GM23338 (cell line): Measurements from ENCODE around the gene NCOA6. TPM values are rescaled to one million over a fixed set of nuclear protein-coding genes. Genes with fewer than 3 reads are reported as not detected.
A peak's percentile ranks its signal among the peaks of the same experiment; 100 is the strongest.

Source experiments
- ATAC-seq: fragments of 200-7000 bp; cut with Tn5 transposase; 3 replicates; pipeline ENCODE4 v1.9.1; 2020
- DNase-seq: peaks from one replicate; pipeline ENCODE4 v3.0.0-alpha.2; 2015; ENCODE audit warnings: low spot score
- H2AFZ ChIP-seq: fragments of 200-600 bp; sonication (generic); 2 replicates; pipeline ENCODE4 v1.8.0; 2016; ENCODE audit warnings: antibody characterized with exemption, mild to moderate bottlenecking, moderate library complexity
- H3F3A ChIP-seq: fragments of 200-600 bp; sonication (generic); replicated peaks from 2 replicates; pipeline ENCODE4 v1.8.0; 2017; ENCODE audit warnings: antibody characterized with exemption, mixed run types, low read depth
- H3K27ac ChIP-seq: fragments of 200-600 bp; sonication (generic); 2 replicates; pipeline ENCODE4 v1.6.1; 2016; ENCODE audit warnings: low read depth
- H3K27me3 ChIP-seq: fragments of 200-600 bp; sonication (generic); 2 replicates; pipeline ENCODE4 v1.8.0; 2016; ENCODE audit warnings: mild to moderate bottlenecking, mixed run types, moderate library complexity; ENCODE audit not compliant: insufficient read depth
- H3K36me3 ChIP-seq: fragments of 200-600 bp; sonication (generic); 2 replicates; pipeline ENCODE4 v1.8.0; 2016; ENCODE audit warnings: mild to moderate bottlenecking; ENCODE audit not compliant: insufficient read depth
- H3K4me1 ChIP-seq: fragments of 200-600 bp; sonication (generic); 2 replicates; pipeline ENCODE4 v1.8.0; 2016; ENCODE audit warnings: mild to moderate bottlenecking, moderate library complexity; ENCODE audit not compliant: insufficient read depth
- H3K4me2 ChIP-seq: fragments of 200-600 bp; sonication (generic); 2 replicates; pipeline ENCODE4 v1.7.1; 2017; ENCODE audit warnings: mixed run types
- H3K4me3 ChIP-seq: fragments of 200-600 bp; sonication (generic); 2 replicates; pipeline ENCODE4 v1.6.1; 2016; ENCODE audit warnings: mixed run types
- H3K79me2 ChIP-seq: fragments of 200-600 bp; sonication (generic); replicated peaks from 2 replicates; pipeline ENCODE4 v1.8.0; 2017; ENCODE audit warnings: mild to moderate bottlenecking; ENCODE audit not compliant: insufficient read depth
- H3K9me2 ChIP-seq: fragments of 200-600 bp; sonication (generic); 2 replicates; pipeline ENCODE4 v1.8.0; 2017; ENCODE audit not compliant: insufficient read depth
- H4K20me1 ChIP-seq: fragments of 200-600 bp; sonication (generic); replicated peaks from 2 replicates; pipeline ENCODE4 v1.8.0; 2017; ENCODE audit warnings: mild to moderate bottlenecking; ENCODE audit not compliant: insufficient read depth
- H3K27ac Mint-ChIP-seq: 2 replicates; pipeline ENCODE4 v1.8.0; 2020; ENCODE audit warnings: inconsistent platforms, mild to moderate bottlenecking, moderate library complexity, mixed read lengths
- H3K27me3 Mint-ChIP-seq: 3 replicates; pipeline ENCODE4 v1.8.0; 2022; ENCODE audit warnings: low read depth, mild to moderate bottlenecking, moderate library complexity, mixed read lengths, inconsistent platforms; ENCODE audit not compliant: insufficient read depth, poor library complexity
- H3K36me3 Mint-ChIP-seq: 3 replicates; pipeline ENCODE4 v1.8.0; 2021; ENCODE audit warnings: low read depth, mild to moderate bottlenecking, inconsistent platforms, moderate library complexity, mixed read lengths
- H3K4me1 Mint-ChIP-seq: 3 replicates; pipeline ENCODE4 v1.8.0; 2020; ENCODE audit warnings: mild to moderate bottlenecking, inconsistent platforms, mixed read lengths
- H3K4me3 Mint-ChIP-seq: 3 replicates; pipeline ENCODE4 v1.8.0; 2021; ENCODE audit warnings: moderate library complexity, mild to moderate bottlenecking, inconsistent platforms, mixed read lengths
- H3K9me3 Mint-ChIP-seq: 3 replicates; pipeline ENCODE4 v1.8.0; 2020; ENCODE audit warnings: moderate library complexity, mild to moderate bottlenecking, inconsistent platforms, mixed read lengths
- EZH2phosphoT487 ChIP-seq: fragments of 200-600 bp; sonication (generic); IDR thresholded peaks from one replicate; pipeline ENCODE4 v1.8.1; 2018; ENCODE audit warnings: antibody characterized with exemption; ENCODE audit not compliant: unreplicated experiment
- JUNB ChIP-seq: IDR thresholded peaks from one replicate; pipeline ENCODE4 v1.6.1; 2016; ENCODE audit warnings: antibody characterized with exemption; ENCODE audit not compliant: unreplicated experiment
- ZNF331 ChIP-seq: fragments of 250-450 bp; sonication (Bioruptor Pico); IDR thresholded peaks from 2 replicates; pipeline ENCODE4 v1.5.0; 2020; ENCODE audit warnings: low read depth, mild to moderate bottlenecking, moderate library complexity
- polyA plus RNA-seq: library from polyadenylated mRNA; unstranded; fragments of >200 nt; fragmentation: Nextera tagmentation; extraction: Ambion mirVana; gene quantifications from 2 replicates; pipeline ENCODE4 v1.2.1, GENCODE V29; 2016
- total RNA-seq: library from RNA; depleted of rRNA; stranded (reverse); fragments of >200 nt; shearing (Covaris generic); gene quantifications from 2 replicates; pipeline ENCODE4 v1.2.3, GENCODE V29; 2014
- TF ChIP-seq, protein P1 (sequence below): fragments of 250-450 bp; sonication (Bioruptor Pico); IDR thresholded peaks from 2 replicates; pipeline ENCODE4 v1.5.0; 2020; ENCODE audit warnings: mild to moderate bottlenecking, moderate library complexity
- TF ChIP-seq, protein P2 (sequence below), 2 experiments: fragments of 200-600 bp in 1 of 2; sonication (generic) in 1 of 2; conservative IDR thresholded peaks; 2 replicates each; pipeline versions ENCODE4 v1.5.1 to v1.6.1; 2016 to 2017; ENCODE audit warnings: antibody characterized with exemption in 2 of 2, low read depth in 2 of 2, mild to moderate bottlenecking in 2 of 2, moderate library complexity in 1 of 2

Gene NCOA6
- total and polyA plus RNA-seq, 2 experiments from 2014 or later = 10.6 to 17.4 TPM

DNA sequence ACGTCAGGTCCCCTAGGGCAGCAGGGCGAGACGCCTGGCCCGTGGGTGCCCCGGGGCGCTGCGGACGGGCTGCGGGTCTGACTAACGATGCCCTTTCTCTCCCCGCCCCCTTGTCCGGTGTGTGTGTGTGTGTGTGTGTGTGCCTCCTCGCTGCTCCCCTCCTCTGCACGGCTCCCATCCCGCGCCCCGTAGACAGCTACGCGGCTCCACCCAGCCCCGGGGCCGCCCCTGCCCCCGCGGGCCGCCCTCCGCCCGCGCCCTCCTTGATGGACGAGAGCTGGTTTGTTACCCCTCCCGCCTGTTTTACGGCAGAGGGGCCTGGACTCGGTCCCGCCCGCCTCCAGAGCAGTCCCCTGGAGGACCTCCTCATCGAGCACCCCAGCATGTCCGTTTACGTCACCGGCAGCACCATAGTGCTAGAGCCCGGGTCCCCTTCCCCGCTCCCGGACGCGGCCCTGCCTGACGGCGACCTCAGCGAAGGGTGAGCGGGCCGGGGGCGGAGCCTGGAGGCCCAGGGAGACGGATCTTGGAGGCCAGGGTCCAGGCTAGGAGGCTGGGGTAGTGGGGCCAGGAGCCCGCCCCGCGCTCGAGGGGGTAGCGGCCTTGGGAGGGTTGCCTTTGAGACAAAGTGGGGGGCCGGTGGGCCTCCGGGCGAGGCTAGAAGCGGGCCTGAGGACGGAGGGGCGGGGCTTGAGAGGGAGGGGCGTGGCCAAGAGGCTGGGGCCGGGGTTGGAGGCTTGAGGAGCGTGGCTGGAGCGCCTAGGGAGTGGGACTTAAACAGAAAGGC lies 116.2 kb downstream of the NCOA6 start (continued):
- TF ChIP-seq, protein P1, sequence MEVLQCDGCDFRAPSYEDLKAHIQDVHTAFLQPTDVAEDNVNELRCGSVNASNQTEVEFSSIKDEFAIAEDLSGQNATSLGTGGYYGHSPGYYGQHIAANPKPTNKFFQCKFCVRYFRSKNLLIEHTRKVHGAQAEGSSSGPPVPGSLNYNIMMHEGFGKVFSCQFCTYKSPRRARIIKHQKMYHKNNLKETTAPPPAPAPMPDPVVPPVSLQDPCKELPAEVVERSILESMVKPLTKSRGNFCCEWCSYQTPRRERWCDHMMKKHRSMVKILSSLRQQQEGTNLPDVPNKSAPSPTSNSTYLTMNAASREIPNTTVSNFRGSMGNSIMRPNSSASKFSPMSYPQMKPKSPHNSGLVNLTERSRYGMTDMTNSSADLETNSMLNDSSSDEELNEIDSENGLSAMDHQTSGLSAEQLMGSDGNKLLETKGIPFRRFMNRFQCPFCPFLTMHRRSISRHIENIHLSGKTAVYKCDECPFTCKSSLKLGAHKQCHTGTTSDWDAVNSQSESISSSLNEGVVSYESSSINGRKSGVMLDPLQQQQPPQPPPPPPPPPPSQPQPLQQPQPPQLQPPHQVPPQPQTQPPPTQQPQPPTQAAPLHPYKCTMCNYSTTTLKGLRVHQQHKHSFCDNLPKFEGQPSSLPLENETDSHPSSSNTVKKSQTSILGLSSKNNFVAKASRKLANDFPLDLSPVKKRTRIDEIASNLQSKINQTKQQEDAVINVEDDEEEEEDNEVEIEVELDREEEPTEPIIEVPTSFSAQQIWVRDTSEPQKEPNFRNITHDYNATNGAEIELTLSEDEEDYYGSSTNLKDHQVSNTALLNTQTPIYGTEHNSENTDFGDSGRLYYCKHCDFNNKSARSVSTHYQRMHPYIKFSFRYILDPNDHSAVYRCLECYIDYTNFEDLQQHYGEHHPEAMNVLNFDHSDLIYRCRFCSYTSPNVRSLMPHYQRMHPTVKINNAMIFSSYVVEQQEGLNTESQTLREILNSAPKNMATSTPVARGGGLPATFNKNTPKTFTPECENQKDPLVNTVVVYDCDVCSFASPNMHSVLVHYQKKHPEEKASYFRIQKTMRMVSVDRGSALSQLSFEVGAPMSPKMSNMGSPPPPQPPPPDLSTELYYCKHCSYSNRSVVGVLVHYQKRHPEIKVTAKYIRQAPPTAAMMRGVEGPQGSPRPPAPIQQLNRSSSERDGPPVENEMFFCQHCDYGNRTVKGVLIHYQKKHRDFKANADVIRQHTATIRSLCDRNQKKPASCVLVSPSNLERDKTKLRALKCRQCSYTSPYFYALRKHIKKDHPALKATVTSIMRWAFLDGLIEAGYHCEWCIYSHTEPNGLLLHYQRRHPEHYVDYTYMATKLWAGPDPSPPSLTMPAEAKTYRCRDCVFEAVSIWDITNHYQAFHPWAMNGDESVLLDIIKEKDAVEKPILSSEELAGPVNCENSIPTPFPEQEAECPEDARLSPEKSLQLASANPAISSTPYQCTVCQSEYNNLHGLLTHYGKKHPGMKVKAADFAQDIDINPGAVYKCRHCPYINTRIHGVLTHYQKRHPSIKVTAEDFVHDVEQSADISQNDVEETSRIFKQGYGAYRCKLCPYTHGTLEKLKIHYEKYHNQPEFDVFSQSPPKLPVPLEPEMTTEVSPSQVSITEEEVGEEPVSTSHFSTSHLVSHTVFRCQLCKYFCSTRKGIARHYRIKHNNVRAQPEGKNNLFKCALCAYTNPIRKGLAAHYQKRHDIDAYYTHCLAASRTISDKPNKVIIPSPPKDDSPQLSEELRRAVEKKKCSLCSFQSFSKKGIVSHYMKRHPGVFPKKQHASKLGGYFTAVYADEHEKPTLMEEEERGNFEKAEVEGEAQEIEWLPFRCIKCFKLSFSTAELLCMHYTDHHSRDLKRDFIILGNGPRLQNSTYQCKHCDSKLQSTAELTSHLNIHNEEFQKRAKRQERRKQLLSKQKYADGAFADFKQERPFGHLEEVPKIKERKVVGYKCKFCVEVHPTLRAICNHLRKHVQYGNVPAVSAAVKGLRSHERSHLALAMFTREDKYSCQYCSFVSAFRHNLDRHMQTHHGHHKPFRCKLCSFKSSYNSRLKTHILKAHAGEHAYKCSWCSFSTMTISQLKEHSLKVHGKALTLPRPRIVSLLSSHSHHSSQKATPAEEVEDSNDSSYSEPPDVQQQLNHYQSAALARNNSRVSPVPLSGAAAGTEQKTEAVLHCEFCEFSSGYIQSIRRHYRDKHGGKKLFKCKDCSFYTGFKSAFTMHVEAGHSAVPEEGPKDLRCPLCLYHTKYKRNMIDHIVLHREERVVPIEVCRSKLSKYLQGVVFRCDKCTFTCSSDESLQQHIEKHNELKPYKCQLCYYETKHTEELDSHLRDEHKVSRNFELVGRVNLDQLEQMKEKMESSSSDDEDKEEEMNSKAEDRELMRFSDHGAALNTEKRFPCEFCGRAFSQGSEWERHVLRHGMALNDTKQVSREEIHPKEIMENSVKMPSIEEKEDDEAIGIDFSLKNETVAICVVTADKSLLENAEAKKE = no peak
- no peak for TF ChIP-seq ZNF331 (CRISPR knock-in tag)

DNA sequence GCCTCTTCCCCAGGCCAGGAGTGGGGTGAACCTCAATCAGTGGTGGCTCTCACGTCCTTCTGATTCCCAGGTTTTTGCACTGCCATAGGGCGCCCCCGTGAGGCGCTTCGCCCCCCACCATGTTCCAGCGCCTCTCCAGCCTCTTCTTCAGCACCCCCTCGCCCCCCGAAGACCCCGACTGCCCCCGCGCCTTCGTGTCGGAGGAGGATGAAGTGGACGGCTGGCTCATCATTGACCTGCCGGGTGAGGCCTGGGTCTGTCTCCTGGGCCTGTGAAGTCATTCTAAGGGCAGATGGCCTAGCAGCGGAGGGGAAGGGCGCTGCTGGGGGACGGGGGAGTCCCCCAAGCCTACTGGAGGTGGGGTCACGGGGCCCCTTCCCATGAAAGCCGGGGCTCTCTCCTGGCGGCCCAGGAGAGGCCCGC lies 116.8 kb downstream of the NCOA6 start:
- DNase-seq = peak; percentile 73
- Mint-ChIP-seq H3K4me3 (peak overlapping the region; percentile 77), H3K9me3 (no peaks in the 10 kb centered on the region; the same call in 2 of the 3 replicates), H3K36me3 (no peaks in the 10 kb centered on the region), H3K4me1 (peaks cover 12% of the 10 kb centered on the region), H3K27ac (no peak overlapping the region), H3K27me3 (peaks cover 39% of the 10 kb centered on the region)
- Histone ChIP-seq H3K4me1 (peaks cover 17% of the 10 kb centered on the region; the same call in 1 of the 2 replicates), H3F3A (peaks cover 11% of the 10 kb centered on the region; the same call in 1 of the 2 replicates), H3K36me3 (no peaks in the 10 kb centered on the region), H3K9me2 (no peaks in the 10 kb centered on the region), H3K4me3 (peak overlapping the region; percentile 94), H3K27me3 (peaks cover 26% of the 10 kb centered on the region), H3K4me2 (peak overlapping the region; percentile 95), H4K20me1 (no peaks in the 10 kb centered on the region), H3K27ac (no peak overlapping the region), H3K79me2 (no peaks in the 10 kb centered on the region), H2AFZ (peak overlapping the region; percentile 99)
- TF ChIP-seq, protein P2, sequence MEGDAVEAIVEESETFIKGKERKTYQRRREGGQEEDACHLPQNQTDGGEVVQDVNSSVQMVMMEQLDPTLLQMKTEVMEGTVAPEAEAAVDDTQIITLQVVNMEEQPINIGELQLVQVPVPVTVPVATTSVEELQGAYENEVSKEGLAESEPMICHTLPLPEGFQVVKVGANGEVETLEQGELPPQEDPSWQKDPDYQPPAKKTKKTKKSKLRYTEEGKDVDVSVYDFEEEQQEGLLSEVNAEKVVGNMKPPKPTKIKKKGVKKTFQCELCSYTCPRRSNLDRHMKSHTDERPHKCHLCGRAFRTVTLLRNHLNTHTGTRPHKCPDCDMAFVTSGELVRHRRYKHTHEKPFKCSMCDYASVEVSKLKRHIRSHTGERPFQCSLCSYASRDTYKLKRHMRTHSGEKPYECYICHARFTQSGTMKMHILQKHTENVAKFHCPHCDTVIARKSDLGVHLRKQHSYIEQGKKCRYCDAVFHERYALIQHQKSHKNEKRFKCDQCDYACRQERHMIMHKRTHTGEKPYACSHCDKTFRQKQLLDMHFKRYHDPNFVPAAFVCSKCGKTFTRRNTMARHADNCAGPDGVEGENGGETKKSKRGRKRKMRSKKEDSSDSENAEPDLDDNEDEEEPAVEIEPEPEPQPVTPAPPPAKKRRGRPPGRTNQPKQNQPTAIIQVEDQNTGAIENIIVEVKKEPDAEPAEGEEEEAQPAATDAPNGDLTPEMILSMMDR (conservative IDR thresholded peaks at IDR 0.05; ENCODE audit: low read depth in 2 of 2) = peak; percentile 65 to 81
- TF ChIP-seq JUNB (no peak), EZH2phosphoT487 (no peak)
- peak; percentile 21 for ATAC-seq
